GM21390 (cell line): ENCODE results near the gene HK1.
"Not testable (repeated sequence)": the region's sequence is repeated elsewhere in the genome, so short reads cannot be mapped to it uniquely, and the experiment has no call there.

Experiments used
- ATAC-seq: cut with Tn5 transposase; IDR thresholded peaks from one replicate; pipeline ENCODE4 v1.9.1; 2021; ENCODE audit not compliant: unreplicated experiment

HK1 gene

DNA sequence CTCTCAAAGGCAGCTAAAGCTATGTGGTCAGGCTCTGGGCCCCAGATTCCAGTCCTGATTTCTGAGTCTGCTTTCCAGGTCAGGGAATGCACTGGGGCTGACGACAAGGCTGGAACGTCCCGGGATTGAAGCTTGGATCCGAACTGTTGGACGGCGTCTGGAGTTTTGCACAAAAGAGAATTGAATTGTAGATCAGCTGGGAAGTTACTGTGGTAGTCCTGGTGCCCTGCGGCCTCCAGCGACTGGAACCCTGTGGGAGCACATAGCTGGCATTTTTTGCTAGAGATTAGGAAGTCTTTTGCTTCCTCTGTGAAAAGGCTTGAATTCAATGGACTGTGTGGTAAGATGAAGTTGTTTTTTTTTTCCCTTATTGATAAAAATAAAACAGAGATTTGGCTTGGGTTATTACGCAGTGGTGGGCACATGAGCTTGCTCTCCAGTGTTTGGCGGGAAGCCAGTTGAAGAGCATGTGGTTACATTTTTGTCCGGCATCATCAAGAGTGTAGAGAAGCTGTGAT is at the start of gene HK1:
Gene HK1 (plus strand): TSS at position 51 of the 518 bp plus-strand sequence.
- no peak for ATAC-seq

DNA sequence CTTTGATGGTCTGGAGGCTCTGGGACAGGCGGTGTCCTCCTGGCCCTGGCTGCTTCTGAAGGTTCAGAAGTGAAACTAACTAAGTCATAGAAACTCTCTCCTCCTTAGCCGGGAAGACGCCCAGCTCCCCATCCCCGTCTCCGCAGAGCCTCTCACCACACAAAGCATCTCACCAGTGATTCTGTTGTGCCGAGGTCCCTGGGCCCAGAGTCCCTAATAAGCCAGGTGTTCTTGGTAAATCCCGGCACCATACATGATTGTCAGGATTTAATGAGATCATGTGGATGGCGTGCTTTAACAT is 48.7 kb upstream of the HK1 start:
- no peak for ATAC-seq

DNA sequence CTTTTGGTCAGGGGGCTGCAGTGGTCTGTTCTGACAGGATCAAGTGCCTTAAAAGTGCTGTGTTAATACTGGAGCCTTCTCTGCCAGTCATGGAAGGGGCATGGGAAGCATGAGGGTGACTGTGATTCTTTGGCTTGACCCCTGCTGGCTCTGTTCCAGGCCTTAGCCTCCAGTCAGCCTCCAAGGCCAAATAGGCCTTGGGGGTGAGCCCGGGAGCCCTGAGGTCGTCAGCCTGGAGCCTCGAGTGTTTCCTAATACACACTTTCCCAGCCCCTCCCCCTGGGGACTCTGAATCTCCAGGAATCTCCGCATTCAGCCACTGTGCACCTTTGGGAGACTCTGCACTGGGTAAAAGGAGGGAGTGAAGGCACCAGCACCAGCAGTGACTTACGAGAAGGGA is 48.2 kb upstream of the HK1 start:
- ATAC-seq, result no peak

DNA sequence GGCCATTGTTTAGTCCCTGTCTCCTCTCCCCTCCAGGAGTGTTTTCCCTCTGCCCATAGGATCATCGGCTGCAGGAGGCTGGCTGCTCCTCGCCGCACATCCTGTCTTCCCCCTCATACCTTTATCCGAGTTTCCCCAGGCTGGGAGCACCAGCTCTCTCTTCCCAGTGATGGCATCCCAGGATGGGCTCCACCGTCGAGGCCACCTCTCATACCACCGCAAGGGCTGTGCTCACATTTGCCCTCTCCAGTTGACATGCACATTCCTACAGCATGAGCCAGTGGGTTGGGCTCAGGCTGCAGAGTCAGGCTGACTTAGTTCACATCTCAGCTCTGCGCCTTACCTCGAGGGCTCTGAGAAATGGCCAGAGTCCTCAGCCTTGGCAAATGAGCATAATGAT is 46.0 kb upstream of the HK1 start:
- no peak for ATAC-seq

DNA sequence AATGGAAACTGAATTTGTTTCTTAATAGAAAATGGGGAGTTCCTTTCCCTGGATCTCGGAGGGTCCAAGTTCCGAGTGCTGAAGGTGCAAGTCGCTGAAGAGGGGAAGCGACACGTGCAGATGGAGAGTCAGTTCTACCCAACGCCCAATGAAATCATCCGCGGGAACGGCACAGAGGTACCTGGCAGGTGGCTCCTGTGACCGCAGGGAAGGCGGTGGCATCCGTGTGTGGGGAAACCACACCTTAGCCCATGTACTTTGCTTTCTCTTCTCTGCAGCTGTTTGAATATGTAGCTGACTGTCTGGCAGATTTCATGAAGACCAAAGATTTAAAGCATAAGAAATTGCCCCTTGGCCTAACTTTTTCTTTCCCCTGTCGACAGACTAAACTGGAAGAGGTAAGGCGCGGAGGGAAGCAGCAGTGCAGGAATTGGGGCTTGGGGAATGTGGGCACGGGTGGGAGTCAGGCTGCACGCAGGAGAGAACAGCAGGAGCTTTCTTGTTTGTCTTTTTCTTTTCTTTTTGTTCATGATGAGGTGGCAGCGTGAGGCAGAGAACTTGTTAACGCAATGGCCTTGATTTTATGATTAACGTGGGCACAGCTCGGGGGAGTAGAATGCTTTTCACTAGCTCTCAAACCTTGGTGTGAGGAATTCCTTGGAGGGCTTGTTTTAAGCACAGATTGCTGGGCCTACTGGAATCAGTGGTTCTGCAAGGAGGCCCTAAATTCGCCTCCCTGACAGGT is 45.4 kb upstream of the HK1 start:
- no peak for ATAC-seq

DNA sequence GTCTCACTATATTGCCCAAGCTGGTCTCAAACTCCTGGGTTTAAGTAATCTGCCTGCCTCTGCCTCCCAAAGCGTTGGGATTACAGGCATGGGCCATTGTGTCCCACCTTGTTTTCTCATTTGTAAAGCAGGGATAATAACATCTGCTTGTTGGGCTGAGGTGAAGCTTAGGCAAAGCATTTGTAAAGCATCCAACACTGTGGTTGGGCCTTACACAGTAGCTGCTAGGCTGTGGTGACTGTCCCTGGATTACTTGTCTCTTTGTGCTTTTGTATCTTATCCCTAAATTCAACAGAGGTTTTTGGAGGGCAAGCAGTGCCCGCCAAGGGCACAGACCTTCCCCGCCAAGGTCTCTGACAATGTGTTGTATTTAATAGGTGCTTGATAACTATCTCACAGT is 43.8 kb upstream of the HK1 start:
- no peak for ATAC-seq

DNA sequence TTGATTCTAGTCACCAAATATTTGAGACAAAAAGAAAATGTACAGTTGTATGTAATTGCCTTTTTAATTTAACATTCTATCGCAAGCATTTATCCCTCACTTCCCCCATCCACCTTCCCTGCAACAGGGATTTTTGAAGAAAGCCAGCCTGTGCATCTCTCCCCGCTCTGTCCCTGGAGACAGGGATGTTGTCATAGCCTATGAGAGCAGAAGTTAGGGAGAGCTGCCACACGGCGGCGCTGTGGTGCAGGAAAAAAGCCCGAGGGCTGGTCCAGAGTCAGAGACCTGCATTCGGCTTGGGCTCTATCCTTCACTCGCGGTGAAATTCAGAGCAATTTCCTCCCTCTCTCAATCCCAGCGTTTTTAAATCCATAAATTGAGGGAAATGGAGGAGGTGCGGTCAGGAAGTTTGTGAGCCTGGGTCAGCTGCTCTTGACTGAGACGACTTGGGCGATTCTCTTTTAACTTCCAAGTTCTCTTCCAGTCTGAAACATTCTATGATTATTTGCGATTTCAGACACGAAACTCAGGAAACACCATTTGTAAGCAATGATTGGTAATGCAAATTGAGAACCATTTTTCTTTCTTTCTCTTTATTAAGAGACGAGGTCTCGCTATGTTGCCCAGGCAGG is 40.7 kb upstream of the HK1 start:
- peak; percentile 86 for ATAC-seq

DNA sequence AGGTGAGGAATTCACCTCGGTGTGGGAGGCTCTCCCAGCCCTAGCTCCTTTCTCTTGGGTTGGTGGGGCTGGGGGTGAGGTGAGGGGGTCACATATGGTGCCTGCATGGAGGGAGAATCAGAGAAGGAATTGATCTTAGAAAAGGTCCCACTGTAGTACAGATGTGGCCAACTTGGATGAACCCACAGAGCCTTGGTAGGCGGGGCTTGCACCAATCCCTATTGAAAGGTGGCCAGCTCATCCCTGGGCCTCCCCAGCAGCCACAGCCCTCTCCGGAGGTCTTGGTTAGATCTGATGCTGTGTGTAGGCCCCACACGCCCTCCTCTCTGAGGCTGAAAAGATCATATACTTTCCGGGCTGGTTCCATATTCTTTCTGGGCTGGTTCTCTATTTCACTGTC is 39.2 kb upstream of the HK1 start:
- no peak for ATAC-seq

DNA sequence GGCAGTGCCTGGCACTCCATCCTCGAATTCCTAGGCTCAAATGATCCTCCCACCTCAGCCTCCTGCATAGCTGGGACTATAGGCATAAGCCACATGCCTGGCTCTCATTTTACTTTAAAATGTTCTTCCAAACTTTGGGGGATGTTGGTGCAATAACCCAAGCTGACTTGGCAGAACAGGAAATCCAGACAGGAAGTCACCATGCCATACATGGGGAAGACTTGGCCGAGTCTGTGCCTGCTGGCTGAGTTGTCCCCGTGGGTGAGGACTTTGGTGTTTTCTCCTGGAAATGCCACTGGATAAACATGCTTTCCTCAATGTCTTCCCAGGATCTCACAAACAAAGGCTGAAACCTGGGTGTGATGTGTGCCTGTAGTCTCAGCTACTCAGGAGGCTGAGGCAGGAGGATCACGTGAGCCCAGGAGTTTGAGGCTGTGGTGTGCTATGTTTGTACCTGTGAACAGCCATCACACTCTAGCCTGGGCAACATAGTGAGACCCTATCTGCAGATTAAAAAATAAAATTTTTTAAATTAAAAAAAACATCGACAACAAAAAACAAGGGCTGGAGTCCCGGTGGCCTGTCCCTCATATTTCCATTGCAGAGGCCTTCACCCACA is 38.4 kb upstream of the HK1 start:
- ATAC-seq, result no peak

DNA sequence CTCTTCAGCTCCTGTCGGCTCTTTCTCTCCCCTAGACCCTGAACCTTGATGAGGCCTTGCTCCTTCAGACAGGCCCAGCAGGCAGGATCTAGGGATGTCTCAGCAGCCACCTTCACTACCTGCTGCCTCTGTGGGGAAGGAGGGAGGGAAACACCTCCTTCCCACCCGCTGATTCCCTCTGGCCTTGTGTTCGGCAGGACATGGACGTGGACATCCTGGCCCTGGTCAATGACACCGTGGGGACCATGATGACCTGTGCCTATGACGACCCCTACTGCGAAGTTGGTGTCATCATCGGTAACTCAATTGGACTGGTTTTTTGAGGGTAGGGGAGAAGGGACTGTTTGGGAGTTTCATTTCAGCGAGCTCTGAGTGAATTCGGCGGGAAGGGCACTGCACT is 37.8 kb upstream of the HK1 start:
- no peak for ATAC-seq

DNA sequence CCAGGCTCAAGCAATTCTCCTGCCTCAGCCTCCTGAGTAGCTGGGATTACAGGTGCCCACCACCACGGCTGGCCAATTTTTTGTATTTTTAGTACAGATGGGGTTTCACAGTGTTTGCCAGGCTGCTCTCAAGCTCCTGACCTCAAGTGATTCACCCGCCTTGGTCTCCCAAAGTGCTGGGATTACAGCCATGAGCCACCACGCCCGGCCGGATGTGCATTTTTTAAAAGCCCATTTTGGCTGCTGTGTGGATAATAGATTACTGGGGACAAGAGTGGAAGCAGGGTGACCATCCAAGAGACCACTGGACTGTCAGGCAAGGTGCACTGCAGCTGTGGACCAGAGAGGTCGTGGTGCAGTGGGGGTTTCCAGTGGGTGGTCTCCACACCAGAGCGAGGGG is 36.7 kb upstream of the HK1 start:
- ATAC-seq, result no peak

DNA sequence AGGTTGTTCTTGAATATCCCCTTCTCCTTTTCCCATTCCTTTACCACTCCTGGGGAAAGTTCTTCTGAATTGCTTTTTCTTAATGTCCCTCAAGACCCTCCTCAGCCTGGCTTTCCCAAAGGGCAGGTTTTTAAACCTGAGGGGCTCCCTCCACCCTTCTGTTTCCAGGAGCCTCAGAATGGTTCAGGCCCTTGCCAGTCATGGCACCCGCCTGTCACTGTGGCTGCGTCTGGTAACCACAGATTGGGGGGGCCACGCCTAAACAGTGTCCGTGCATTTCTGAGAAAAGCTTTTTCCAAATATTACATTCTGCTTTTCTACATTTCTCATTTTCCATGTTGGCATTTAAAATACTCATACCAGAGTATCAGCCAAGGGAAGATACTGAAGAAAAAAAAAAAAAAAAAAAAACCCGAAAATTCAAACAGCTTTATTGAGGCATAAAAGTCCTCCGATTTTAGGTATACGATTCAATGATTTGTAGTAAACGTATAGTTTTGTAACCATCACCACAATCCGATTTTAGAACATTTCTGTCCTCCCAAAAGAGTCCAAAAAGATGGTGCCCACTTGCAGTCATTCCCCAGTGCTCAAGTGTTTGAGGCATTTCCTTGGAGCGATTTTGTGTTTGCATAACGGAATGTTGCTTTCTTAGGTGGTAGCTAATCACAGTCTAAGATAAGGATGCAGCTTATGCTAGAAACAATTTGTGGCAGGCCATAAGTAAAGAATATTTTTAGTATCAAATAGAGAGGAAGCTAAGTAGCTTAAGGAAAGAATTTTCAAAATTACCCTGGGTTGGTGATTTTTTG is 36.0 kb upstream of the HK1 start:
- no peak for ATAC-seq

DNA sequence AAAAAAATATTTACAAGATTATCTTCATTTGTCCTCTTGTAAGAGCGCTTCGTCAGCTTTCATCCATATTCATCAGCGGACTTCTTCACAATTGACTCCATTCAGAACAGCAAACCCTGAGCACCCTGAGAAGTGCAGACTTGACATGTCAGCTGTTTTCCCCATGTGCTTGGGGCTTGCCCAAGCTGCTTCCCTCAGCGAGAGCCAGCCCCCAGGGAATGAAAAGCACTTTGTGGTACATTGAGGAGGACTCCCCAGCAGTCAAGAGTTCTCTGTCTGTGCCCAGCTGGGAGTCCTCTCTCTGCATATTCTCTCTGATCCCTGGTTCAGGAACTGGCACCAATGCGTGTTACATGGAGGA is 35.5 kb upstream of the HK1 start:
- no peak for ATAC-seq

DNA sequence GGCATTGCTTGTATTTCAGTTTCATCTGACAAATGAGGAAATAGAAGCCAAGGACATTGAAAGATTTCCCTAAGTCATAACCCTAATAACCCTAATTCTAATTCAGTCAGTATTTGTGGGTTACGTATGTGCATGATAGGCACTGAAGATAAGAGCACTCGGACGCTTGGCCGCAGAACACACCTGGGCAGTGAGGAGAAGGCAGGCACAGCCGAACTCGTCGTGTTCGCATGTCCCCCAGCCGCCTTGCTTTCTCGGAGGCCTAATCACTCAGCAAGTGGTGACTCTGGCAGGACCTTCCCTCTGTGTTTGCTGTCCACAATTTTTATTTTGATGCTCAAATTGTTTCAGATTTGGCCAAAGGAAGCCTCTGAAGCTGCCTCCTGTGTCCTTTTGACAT is 34.5 kb upstream of the HK1 start:
- no peak for ATAC-seq

DNA sequence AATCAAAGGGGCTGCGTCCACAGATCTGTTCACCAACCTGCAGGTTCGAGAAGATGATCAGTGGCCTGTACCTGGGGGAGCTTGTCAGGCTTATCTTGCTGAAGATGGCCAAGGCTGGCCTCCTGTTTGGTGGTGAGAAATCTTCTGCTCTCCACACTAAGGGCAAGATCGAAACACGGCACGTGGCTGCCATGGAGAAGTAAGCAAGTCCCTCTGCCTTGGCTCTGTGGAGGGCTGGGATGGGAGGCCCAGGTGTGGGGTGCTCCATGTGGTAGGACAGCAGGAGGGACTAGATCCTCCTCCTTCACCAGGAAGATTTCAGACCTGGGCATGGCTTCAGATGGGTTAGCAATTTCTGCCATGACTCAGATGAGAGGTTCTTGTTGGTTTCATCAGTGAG is 32.3 kb upstream of the HK1 start:
- ATAC-seq, result no peak

DNA sequence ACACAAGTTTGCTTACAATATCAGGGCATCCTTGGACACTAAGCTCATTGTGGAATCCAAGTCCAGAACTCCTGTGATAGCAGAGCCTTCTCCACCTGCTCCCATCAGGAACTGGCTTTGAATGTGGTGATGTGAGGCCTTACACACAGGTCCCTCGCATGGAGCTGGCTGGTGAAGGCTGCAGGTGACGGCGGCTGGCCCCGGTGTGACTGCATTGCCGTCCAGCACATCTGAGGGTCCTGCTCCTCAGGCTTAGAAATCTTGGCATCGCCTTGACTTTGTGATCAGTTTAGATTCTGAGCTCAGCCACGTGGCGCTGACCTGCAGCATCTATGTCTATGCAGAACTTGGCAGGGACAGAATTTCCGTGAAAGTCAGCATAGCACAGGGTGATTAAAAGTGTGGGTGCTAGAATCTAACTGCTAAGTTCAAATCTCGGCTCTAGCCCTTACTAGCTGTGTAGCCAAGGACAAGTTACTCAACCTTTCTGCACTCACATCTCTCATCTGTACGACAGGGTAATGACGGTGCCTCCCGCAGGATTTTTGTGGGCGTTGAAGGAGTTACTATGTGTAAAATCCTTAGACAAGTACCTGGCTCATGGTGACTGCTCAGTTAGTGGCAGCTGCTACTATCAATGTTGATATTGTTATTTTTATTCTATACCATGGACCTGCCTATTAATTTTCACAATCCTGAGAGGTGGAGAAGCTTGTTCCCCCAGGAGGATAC is 31.5 kb upstream of the HK1 start:
- ATAC-seq, result no peak

DNA sequence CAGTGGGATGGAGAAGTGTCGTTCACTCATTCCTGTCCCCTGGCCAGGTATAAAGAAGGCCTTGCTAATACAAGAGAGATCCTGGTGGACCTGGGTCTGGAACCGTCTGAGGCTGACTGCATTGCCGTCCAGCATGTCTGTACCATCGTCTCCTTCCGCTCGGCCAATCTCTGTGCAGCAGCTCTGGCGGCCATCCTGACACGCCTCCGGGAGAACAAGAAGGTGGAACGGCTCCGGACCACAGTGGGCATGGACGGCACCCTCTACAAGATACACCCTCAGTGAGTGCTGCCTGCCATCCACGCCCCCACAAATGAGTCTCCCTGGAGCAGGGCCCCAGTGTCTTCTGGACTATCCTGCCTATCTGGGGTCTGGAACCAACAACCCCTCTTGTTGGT is 31.0 kb upstream of the HK1 start:
- ATAC-seq, result no peak

DNA sequence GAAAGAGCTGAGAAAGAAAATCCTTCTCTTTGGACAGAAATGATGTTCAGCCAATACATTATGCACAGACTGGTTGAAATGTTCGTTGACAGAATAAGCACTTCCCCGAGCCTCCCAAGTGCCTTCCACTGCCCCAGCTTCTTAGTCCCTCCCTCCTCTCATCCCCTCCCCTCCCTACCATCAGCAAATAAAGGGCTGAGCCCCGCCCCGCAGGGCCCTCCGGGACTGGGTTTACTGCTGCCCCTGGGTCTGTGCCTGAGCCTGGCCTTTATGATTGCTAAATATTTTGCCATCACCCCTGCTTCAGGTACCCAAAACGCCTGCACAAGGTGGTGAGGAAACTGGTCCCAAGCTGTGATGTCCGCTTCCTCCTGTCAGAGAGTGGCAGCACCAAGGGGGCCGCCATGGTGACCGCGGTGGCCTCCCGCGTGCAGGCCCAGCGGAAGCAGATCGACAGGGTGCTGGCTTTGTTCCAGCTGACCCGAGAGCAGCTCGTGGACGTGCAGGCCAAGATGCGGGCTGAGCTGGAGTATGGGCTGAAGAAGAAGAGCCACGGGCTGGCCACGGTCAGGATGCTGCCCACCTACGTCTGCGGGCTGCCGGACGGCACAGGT is 30.1 kb upstream of the HK1 start:
- no peak for ATAC-seq

DNA sequence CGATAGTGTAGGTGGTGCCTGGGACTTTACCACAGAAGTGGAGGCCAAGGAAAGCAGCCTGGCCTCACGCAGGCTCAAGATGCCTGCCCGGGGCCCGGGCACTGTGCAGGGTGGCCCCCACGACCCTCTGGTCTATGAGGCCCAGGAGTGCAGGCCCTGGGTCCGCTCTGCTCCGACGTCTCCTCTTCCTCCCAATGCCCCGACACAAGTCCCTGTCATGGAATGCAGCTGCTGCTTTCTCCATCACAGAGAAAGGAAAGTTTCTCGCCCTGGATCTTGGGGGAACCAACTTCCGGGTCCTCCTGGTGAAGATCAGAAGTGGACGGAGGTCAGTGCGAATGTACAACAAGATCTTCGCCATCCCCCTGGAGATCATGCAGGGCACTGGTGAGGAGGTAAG is 28.3 kb upstream of the HK1 start:
- no peak for ATAC-seq

DNA sequence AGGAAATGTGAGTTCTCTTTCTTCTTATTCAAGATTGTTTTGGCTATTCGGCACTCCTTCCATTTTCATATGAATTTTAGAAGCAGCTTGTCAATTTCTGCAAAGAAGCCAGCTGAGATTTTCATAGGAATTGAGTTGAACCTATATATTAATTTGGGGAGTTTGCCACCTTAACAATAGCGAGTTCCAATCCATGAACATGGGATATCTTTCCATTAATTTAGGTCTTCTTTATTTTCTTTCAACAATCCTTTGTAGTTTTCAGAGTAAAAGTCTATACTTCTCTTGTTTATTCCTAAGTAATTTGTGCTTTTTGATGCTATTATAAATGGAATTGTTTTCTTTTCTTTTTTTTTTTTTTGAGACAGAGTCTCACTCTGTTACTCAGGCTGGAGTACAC is 26.9 kb upstream of the HK1 start:
- not testable (repeated sequence) for ATAC-seq

DNA sequence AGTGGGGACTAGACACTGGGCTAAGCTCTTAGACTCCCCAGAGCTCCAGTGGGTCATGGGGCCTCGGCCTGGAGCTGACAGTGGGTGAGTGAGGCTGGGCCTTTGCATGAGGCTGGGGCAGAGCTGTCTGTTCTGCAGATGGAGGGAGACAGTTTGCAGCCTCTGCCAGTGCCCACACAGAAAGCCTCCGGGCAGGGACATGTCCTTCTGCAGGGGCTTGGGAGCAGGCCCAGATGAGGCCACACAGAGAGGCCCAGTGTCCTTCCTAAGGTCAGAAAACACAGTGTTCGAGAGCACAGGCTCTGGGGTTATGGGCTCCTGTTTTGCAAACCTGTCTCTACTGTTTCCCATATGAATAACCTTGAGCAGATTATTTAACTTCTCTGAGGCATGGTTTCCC is 25.1 kb upstream of the HK1 start:
- ATAC-seq, result no peak
